Fibroblast of pulmonary artery (primary cell): Measurements from ENCODE around the gene MS4A3.
"Not testable (repeated sequence)": the region's sequence is repeated elsewhere in the genome, so short reads cannot be mapped to it uniquely, and the experiment has no call there.

Experiments
- DNase-seq: peaks from one replicate; pipeline ENCODE4 v3.0.0-alpha.2; 2010; ENCODE audit warnings: low read depth
- H3K4me3 ChIP-seq: replicated peaks from 2 replicates; pipeline ENCODE4 v1.5.1; 2011; ENCODE audit warnings: low read depth, mild to moderate bottlenecking, control low read depth, low read length, moderate library complexity
- TF ChIP-seq, protein P1 (sequence below): IDR thresholded peaks from 2 replicates; pipeline ENCODE4 v1.5.1; 2011; ENCODE audit warnings: mild to moderate bottlenecking, control low read depth, low read length, inconsistent platforms; ENCODE audit errors: missing control alignments

MS4A3 gene

DNA sequence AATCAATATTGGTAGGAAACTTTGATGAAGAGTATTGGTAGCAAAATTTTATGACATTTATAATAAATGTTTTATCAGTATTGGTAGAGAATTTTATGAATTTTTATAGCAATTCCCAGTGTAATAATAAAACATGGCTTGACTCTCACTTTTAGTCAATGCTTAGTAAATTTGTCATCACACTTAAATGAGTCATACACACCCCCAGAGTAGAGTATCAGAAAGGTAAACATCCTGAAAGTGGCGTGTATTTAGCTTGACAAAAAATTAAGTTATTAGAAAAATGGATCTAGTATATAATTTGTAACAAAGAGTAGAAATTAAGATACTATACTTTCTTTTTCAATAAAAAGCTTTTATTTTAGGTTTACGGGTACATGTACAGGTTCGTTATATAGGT lies 2.6 kb downstream of the MS4A3 start:
- H3K4me3 ChIP-seq, result no peak overlapping the region
- DNase-seq, result no peak

DNA sequence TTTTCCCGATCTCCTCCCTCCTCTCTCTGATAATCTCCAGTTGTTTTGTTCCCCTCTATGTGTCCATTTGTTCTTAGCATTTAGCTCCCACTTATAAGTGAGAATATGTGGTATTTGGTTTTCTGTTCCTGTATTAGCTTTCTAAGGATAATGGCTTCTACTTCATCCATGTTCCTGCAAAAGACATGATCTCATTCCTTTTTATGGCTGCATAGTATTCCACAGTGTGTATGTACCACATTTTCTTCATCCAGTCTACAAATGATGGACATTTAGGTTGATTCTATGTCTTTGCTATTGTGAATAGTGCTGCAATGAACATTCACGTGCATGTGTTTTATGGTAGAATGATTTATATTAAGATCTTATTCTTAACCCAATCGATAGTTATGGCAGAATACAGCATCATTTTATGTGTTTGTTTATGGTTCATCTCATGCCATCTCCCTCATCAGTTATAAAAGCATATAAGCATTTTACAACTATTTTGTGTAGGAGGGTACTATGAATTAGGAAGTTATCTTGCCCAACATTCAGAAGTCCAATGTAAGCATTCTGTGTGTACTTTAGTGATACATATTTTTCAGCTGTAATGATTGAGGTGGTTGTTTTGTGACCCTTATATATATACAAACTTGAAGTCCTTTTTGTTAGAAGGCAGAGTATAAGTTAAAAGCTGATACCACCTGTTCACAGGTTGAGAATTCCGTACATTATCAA lies 3.2 kb downstream of the MS4A3 start:
- TF ChIP-seq, protein P1, sequence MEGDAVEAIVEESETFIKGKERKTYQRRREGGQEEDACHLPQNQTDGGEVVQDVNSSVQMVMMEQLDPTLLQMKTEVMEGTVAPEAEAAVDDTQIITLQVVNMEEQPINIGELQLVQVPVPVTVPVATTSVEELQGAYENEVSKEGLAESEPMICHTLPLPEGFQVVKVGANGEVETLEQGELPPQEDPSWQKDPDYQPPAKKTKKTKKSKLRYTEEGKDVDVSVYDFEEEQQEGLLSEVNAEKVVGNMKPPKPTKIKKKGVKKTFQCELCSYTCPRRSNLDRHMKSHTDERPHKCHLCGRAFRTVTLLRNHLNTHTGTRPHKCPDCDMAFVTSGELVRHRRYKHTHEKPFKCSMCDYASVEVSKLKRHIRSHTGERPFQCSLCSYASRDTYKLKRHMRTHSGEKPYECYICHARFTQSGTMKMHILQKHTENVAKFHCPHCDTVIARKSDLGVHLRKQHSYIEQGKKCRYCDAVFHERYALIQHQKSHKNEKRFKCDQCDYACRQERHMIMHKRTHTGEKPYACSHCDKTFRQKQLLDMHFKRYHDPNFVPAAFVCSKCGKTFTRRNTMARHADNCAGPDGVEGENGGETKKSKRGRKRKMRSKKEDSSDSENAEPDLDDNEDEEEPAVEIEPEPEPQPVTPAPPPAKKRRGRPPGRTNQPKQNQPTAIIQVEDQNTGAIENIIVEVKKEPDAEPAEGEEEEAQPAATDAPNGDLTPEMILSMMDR, result no peak
- DNase-seq, result no peak
- no peak overlapping the region for H3K4me3 ChIP-seq

More for the DNA sequence above, 2.6 kb downstream of the MS4A3 start:
- TF ChIP-seq, protein P1, result no peak

DNA sequence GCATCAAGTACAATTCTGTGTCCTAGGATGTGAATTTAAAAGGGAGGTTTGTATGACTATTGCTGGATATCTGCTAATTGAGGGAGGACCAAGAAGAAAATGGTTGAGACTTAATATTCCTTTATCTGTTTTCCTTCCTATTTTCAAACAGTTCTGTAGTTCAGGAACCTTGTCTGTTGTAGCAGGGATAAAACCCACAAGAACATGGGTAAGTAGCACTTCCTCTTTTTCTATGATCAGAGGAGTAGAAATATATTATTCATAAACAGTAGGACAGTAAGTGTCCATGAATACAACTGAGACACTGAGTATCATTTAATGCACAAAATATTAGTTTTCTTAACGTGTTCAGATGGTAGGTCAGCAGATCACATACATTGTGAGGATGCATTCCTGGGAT lies 7.6 kb downstream of the MS4A3 start:
- TF ChIP-seq, protein P1, result no peak
- DNase-seq, result no peak

DNA sequence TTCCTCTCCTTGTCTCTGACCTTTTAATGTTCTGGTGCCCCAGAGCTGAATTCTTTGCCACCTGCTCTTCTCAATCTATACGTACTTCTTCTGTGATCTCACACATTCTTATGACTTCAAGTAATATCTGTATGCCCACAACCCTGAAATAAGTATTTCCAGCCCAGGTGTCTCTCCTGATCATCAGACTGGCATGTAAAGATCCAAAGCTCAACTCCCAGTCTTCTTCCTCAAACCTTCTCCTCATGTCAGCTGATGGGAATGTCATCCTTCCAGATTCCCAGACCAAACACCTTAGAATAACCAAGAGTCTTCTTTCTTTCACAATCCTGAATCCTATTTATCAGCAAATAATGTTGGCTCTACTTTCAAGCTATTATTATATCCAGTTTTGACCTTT lies 9.3 kb downstream of the MS4A3 start:
- no peak for DNase-seq
- TF ChIP-seq, protein P1, result no peak
- H3K4me3 ChIP-seq, result no peak overlapping the region

More for the DNA sequence above, 7.6 kb downstream of the MS4A3 start:
- no peak overlapping the region for H3K4me3 ChIP-seq

DNA sequence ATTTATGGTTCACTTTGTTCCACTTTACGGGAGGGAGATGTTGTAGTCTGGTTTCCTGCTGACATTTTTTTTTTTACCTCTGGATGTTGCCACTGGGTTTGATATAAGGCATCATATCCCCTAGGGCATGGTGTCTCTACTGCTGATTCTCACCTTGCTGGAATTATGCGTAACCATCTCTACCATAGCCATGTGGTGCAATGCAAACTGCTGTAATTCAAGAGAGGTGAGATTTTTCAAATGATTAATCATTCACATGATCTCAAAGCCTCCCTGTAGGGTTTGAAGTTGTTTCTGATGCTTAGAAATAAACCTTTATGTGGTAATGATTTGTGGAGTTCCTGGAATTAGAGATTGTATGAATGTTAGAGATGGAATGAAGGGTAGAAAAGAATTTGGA lies 13.0 kb downstream of the MS4A3 start:
- TF ChIP-seq, protein P1, result no peak
- DNase-seq, result no peak

DNA sequence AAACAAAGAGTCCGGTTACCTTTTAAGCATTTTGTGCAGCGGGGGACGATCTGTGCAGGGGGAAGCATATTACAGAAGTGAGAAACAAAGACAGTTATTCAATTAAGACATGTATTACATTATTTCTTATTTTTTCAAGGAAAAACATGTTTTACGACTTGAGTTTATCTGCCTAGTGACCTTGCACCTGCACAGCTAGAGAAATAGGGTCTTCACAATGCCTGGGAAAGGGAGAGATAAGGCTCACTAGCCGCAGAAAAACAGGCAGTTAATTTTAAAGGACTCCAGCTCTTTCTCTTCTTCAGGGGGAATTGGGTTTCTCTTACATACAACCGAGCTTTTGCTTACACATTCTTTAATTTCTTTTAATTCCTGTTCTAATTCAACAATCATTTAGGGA lies 15.2 kb downstream of the MS4A3 start:
- DNase-seq, H3K4me3 ChIP-seq: not testable (repeated sequence)

More for the DNA sequence above, 13.0 kb downstream of the MS4A3 start:
- H3K4me3 ChIP-seq, result no peak overlapping the region

DNA sequence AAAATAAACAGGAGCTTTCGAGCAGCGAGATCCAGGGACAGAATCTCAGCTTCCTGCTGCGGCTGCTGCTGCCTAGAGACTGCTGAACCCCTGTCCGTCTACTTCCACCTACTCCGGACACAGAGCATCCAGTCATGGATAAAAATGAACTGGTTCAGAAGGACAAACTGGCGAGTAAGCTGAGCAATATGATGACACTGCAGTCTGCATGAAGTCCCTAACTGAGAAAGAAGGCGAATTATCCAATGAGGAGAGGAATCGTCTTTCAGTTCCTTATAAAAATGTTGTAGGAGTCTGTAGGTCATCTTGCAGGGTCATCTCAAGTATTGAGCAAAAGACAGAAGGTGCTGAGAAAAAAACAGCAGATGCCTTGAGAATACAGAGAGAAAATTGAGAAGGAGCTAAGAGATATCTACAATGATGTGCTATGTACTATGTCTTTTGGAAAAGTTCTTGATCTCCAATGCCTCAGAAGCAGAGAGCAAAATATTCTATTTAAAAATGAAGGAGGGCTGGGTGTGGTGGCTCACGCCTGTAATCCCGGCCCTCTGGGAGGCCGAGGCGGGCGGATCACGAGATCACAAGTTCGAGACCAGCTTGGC lies 20.9 kb downstream of the MS4A3 start:
- H3K4me3 ChIP-seq, result no peak overlapping the region
- TF ChIP-seq, protein P1, result no peak
- DNase-seq, result no peak
